ENCODE data around the gene SCRT2.
A peak's percentile ranks its signal among the peaks of the same experiment; 100 is the strongest.
"Not testable (repeated sequence)": the region's sequence is repeated elsewhere in the genome, so short reads cannot be mapped to it uniquely, and the experiment has no call there.

Gene SCRT2

GRCh38 chr20:650954-651353 is 24.6 kb downstream of the SCRT2 start:
- no peak for DNase-seq

- no peak for DNase-seq
Measured at GRCh38 chr20:650281-650680, 25.3 kb downstream of the SCRT2 start.

GRCh38 chr20:647479-648019 is 28.1 kb downstream of the SCRT2 start:
- DNase-seq: no peak

GRCh38 chr20:646868-647233 is 28.8 kb downstream of the SCRT2 start:
- DNase-seq: no peak

- DNase-seq: no peak
Measured at GRCh38 chr20:646107-646867, 29.3 kb downstream of the SCRT2 start.

GRCh38 chr20:645318-646106 is 30.1 kb downstream of the SCRT2 start:
- DNase-seq: peak; percentile 28

GRCh38 chr20:644692-645317 is 30.8 kb downstream of the SCRT2 start:
- no peak for DNase-seq

- no peak for DNase-seq
Measured at GRCh38 chr20:642398-643174, 33.0 kb downstream of the SCRT2 start.

GRCh38 chr20:642013-642397 is 33.6 kb downstream of the SCRT2 start:
- DNase-seq: not testable (repeated sequence)

GRCh38 chr20:641516-641875 is 34.1 kb downstream of the SCRT2 start:
- DNase-seq: no peak

GRCh38 chr20:640674-641515 is 34.7 kb downstream of the SCRT2 start:
- no peak for DNase-seq

GRCh38 chr20:638579-638978 is 37.0 kb downstream of the SCRT2 start:
- no peak for DNase-seq

- no peak for DNase-seq
Measured at GRCh38 chr20:637559-637958, 38.0 kb downstream of the SCRT2 start.

GRCh38 chr20:635893-636338 is 39.7 kb downstream of the SCRT2 start:
- no peak for DNase-seq

- DNase-seq: no peak
Measured at GRCh38 chr20:635028-635892, 40.3 kb downstream of the SCRT2 start.

- DNase-seq: no peak
Measured at GRCh38 chr20:634148-634925, 41.3 kb downstream of the SCRT2 start.

- DNase-seq: no peak
Measured at GRCh38 chr20:631101-631500, 44.5 kb downstream of the SCRT2 start.

- no peak for DNase-seq
Measured at GRCh38 chr20:626579-626978, 49.0 kb downstream of the SCRT2 start.

GRCh38 chr20:625360-625932 is 50.2 kb downstream of the SCRT2 start:
- no peak for DNase-seq

GRCh38 chr20:623704-624103 is 51.9 kb downstream of the SCRT2 start:
- DNase-seq: no peak

All from DMS79 treated with DMSO at 0.1 percent for 48 hours (cell line).